GM19395 (cell line): ENCODE measurements around the gene LRAT.

Experiments
- ATAC-seq: cut with Tn5 transposase; IDR thresholded peaks from one replicate; pipeline ENCODE4 v1.9.1; 2021; ENCODE audit warnings: mild to moderate bottlenecking, moderate library complexity; ENCODE audit not compliant: unreplicated experiment

LRAT gene

DNA sequence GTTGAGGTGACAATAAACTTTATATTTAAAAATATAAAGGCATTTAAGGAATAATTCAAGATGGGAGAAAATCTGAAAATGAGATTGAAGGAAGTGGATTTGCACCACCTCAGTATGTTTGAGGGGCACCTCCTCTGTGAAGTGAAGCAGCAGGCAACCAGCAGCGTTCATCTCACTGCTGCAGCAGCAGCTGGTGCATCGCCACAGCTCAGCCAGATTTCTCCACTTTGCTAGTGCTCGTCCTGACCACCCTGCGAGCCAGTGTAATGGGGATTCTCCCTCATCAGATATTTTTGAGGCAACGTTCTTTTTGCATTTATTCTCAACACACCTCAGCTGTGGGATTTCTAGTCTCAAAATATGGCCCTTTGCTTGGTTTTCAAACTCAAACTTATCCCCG is 13.9 kb downstream of the LRAT start:
- ATAC-seq: no peak

DNA sequence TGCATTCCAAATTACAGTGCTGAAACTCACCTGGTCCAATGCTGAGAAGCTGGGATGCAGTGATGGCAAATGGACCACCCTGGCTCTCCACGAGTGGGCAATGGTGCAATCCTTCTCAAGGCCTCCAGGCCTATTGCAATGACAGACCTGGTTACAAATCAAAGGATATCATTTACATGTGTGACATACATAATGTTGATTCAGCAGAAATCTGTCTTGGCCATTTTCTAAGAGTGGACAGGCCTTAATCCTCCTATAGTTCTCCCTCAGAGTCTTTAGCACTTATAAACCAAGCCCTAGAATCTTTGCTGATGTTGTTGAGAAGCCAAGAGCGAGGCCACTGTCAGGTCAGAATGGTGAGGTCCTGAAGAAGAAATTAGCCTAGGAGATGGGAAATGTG is 17.1 kb downstream of the LRAT start:
- no peak for ATAC-seq

DNA sequence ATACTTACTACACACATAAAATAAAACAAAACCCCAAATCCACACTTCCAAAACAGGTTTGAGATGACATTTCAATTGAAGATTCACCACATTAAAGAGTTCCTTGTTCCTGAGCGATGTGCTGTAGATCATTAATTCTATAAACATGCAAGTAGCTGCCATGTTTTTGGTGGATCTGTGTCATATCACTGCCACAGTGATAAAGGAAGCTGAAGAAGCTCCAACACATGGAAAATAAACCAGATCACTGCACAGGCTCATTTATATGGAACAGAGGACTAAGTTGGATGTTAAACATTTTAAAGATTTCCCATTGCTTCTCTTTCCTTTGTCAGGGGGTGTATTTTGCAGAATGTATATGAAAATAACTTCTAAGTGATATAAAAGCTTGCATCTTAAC is 34.5 kb downstream of the LRAT start:
- ATAC-seq: no peak

DNA sequence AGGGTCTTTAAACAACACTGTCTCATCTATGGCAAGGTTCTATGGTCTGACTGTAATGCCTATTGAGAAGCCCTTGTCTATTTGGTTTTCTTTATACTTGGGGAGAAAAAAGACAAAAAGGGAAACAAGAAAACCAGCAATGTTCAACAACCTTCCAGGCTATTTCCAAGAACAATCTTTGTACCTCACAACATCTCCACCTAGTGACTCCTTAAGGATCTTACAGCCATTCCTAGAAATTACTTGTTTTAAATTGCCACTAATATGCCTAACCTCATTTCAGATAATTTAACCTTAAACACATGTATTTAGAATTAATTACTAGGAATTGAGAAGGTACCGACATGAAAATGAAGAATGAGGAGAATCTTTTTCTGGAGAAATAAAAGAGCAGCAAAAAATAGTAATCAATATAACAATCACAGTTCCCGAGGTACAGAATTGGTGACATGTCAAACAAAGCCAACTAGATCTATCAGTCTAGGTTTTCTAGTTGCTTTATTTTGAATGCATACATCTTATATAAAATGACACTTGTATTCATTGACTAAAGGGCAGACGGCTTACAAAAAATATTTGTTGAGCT is 35.7 kb downstream of the LRAT start:
- no peak for ATAC-seq

DNA sequence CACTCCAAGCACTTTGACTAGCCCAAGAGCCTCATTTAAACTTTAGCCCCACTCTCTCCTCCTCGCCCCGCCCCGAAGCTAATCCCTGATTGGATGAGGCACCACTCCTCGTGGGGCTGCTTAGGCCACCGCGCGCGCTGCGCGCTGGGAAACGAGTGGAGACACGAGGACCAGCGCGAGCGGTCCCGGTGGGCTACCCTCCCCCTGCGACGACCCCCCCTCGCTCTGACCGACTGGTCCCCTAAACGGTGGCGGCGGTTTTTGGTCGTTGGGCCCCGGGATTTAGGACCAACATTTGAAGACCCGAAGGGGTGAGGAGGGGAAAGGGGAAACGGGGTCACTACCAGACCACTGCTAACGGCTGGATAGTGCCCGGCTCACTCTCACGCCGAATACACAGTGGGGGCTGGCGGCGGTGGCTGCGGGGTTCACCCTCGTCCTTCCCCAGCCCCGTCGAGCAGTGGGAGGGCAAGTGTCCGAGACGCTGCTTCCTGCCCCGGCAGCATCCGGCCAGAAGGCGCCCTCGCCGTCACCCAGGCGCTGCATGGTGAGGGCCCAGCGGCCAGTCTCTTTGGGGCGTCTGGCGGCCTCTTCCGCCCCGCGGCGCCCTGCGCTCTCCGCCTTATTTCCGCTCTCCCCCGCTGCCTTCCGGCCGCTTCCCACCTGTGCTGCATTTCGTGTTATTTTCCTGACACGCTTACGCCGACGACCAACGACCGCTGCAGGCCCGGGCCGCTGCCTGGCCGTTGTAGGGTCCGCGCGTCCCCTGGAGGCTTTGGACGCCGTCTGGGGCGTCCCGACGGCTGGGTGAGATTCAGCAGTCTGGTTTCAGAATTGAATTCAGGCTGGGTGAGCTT is 37.6 kb downstream of the LRAT start, which contains the start of gene RBM46:
Gene RBM46 (plus strand): TSS at position 147 of the 857 bp plus-strand sequence. CDS start 15,481 bp downstream, outside the sequence.
- ATAC-seq: no peak

DNA sequence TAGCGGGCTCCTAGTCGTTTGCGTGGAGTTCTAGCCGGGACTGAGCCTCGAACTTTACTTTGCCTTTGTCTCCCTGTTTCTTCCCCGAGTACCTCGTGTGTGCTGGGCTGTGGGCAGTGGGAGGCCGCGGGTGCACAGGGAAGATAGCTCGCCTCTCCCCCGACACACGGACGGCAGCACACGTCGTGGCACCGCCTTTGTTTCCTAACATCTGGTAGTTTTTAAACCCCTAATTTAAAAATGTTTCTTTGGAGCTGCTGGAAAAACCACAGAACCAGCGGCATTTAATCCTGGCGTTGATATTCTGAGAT is 38.1 kb downstream of the LRAT start:
- no peak for ATAC-seq
